ENCODE data around the gene DNAJC7.
"Not testable (repeated sequence)": the region's sequence is repeated elsewhere in the genome, so short reads cannot be mapped to it uniquely, and the experiment has no call there.

The DNAJC7 gene

DNA sequence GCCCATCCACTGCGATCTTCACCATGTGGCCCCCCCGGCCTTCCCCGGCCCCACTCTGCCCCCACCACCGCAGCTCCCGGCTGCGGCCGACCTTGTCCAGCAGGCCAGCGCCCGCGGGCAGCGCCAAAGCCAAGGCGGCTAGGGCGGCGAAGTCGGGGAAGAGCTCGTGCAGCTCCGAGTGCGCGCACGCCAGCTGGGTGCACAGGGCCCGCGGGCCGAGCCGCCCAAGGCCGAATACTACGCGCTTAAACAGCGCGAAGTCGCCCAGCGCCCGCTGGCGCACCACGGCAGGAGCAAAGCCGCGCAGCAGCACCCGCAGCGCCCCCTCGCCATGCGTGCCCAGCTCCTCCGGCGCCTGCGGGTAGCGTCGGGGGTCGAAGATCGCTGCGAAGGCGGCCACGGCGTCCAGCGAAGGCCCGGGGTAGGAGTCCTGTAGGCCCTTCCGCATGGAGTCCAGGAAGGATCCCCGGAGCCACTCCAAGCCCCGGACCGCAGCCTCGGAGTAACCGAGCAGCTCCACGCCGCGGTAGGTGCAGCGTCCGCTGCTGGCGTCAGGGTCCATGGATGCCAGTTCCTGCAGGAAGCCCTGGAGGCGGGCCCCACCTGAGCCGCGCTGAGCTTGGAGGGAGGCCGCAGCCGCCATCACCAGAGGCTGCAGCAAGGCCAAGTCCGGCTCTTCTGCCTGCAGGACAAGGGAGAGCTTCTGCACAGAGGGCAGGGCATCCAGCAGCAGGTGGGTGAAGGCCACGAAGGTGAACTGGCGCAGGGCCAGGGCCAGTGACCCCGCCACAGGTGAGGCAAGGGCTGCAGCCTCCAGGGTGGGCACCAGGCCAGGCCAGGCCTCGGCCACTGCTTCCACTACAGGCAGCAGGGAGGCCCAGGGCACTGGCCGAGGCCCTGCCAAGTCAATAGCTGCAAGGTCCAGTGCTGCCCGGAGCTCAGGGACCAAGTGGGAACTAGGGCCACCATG, 22.8 kb upstream of the DNAJC7 start:
- DNase-seq, result no peak

DNA sequence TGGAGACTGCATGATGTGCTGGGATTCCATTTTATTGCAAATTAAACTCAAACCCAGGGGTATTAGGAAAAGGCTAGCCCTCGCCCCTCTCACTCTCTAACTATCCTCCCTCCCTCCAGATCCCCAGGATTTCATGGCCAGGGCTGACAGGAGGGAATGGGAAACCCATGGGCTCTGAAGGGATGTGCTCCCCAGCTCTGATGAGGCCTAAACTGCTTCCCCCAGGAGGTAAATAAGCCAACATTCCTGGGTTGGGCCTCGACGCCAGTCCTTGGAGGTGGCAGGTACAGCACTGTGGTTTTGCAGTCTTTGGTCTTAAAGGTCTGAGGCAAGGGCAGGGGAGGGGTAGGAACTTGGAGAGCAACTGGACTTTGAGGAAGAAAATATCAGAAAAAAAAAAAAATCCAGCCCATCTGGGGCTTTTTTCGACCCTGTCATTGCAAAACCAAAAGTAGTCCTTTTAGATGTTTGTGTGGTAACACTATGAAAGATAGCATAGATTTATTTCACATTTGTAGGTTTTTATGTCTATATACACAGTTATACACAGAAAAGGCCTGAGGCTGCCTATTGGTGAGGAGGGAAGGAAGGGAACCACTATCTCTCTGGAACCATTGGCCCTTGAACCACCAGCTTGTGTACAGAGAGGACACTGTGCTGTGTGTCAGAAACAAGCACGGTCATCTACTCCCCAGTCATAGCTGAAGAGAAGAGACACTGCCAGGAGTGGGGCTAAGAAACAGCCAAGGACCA, 21.2 kb upstream of the DNAJC7 start:
- no peak for DNase-seq

DNA sequence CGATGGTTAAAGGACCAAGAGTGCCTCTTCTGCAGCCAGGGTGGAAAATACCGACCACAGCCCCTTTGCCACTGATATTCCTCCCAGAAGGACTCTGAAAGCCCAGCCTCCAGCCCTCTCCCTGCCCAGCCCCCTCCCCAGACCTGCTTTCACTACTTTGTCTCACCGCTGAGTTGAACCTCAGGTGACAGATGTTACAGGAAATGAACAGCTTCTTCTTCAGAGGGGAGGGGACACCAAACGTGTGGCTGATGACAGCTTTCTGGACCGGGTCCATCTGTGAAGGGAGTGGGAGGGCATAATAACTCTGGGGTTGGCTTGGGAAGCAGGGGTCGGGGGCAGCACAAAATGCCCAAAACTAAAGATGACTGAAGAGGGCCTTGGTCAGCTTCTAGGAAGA, 16.8 kb upstream of the DNAJC7 start:
- DNase-seq, result no peak

DNA sequence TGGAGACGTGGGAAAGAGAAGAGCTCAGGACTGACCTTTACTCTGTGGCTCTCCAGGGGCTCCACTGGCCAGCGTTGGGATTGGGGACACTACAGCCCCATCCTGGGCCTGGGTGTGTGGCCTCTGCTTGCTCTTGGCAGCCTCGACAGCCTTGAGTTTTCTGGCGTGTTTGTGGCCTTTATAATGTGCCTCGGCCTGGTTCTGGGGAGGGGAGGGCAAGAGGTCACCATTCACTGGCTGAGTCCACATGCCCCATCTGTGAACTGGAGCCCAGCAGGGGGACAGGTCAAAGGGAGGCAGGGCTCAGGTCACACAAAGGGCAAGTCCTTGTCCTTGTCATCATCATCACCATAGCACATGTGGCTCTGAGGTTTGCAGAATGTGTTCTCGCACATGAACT, 14.3 kb upstream of the DNAJC7 start:
- DNase-seq, result no peak

DNA sequence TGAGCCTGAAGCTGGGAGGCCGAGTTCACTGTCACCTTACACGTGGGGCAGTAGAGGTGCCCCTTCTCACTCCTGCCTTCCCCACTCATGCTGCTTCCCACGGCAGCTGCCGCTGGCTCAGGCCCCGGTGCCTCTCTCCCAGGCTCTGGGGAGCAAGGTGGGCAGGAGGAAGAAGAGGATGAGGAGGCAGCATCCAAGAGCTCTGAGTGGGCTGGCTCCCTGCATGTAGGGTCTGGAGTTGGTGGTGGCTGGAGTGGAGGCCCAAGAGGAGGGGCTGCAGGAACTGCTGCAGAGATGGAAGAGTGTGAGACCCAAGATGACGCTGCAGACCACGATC, 11.5 kb upstream of the DNAJC7 start:
- DNase-seq, result no peak

DNA sequence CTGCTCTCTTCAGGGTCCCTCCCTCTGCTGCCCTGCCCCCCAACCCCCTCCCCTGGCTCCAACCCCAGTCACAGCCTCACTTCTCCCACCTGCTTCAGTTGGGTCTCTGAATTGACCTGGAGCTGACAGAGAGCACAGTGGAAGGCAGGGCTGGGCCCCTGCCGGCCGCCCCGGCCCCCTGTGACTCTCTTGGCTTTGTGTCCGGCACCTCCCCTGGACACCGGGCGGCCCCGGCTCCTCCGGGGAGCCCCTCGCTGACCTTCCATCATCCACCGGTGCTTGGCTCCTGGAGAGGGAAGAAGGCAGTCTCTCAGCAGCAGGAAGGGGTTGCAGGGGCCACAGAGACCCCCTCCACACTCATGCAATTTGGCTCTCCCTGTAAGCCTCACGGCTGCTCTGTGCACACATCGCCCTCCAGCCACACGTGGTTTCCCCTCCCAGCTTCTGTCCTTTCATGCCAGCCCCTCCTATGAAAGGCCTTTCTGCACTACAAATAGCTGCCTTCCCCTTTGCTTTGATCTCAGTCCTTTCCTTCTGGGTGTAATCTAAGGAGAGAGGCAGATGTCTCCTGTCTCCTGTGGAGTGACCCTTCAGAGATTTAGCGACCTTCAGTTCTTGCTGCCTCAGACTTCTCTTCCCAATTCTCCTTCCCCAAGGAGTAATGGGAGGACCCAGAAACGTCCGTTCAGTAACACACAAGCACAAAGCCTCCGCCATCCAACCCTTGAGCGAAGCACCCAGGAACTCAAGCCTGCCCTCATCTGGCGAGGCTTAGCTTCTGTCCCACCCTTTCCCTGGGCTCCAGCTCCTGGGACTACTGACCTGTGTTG, 10.9 kb upstream of the DNAJC7 start:
- DNase-seq, result no peak

DNA sequence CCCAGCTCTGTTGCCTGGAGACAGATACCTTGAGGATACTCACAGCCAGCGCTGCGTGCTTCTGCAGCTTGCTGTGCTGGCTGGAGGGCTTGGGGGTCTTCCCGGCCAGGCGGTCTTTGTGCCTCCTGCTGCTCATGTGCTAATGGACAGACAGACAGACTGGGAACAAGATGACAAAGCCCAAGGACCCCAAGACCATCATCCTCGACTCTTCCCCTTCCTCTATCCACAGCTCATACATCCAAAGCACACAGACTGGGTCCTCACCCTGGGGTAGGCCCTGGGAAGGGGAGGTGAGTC, 10.3 kb upstream of the DNAJC7 start:
- no peak for DNase-seq

DNA sequence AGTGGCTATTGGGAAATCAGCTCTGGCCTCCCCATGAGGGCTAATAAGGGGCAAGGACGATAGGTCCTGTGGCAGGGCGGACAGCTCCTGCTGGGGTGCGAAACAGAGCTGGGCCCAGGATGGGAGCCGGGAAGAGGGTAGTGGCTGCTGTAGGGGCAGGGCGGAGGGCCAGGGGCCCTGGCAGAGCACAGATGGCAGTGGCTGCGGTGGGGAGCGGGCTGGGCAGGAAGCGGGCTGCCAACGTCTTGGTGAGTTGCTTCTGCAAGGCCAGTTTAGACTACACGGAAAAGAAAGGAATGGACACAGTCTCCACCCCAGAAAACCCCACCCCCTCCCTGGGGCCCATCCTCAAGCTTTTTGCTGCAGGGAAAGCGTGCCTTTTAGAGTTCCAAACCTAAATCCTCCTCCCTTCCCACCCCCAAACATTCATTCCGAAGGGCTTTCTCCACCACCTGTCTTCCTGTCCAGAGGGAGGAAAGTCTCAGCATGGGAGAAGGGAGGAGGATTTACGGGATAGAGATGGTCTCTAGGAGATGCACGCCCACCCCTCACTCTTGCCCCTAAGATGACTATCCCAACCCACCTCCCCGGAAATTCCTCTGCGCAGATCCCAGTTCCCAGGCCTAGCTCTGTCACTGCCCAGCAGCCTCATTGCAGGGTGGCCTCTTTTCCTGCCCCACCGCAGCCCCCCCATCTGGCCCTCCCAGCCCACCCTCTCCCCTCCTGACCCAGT, 9.8 kb upstream of the DNAJC7 start:
- DNase-seq, result no peak

DNA sequence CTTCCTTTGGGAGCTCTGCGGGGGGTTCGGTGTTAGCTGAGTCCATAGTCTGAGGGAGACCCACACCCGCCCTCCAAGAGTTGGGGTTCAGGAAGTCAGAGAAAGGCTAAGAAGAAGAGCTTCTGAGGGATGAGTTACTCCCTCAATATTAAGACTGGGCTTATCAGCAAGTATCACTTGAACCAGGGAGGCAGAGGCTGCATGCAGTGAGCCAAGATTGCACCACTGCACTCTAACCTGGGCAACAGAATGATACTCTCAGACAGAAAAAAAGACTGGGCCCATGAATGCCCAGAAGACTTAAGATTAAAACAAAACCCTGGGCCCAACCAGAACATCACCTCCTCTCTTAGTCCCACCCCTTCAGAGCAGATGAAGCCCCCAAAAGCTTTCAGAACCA, 8.7 kb upstream of the DNAJC7 start:
- no peak for DNase-seq

DNA sequence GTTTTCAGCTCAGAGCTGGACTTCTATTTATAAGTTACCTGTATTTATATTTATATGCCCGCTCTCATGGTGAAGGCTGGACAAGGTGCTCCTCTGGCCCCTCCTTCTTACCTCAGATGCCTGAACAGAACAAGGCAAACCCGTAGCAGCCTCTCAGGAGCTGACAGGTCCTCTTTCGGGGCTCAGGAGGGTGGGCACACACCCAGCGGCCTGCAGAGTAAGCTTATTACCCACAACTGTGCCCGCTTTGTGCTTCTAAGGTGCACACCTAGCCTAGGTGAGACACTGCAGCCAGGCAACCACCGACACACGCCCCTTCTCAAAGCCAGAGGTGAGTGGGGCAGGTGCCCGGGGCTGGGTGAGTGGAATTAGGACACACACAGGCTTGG, 7.9 kb upstream of the DNAJC7 start:
- no peak for DNase-seq

DNA sequence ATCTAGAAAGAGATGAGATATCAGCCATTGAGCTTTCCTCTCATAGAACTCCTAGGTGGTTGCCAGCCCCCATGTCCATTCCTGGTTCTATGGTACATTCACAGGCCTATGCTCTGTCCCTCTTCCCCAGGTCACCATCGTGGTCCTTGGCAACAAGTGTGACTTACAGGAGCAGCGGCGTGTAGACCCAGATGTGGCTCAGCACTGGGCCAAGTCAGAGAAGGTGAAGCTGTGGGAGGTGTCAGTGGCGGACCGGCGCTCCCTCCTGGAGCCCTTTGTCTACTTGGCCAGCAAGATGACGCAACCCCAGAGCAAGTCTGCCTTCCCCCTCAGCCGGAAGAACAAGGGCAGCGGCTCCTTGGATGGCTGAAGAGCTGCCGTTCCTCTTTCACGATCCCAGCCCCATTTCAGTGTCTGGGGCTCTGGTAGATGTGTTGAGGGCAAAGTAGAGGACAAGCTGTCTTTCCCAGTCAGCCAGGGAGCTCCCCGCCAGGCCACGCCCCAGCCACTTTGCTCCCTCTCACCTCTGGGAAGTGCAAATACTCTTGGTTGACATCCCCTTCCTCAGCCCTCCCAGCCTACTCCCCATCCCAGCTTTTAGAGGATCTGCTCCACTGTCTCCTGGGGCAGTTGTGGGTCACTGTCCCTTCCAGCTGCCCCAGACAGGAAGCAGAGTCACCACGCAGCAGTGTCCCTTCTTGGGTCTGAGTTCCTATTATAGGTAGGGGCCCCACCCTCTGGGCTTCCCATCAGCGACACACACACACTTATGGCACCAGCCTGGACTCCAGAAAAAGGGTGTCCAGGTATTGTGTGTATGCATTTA, 6.5 kb upstream of the DNAJC7 start:
- no peak for DNase-seq

DNA sequence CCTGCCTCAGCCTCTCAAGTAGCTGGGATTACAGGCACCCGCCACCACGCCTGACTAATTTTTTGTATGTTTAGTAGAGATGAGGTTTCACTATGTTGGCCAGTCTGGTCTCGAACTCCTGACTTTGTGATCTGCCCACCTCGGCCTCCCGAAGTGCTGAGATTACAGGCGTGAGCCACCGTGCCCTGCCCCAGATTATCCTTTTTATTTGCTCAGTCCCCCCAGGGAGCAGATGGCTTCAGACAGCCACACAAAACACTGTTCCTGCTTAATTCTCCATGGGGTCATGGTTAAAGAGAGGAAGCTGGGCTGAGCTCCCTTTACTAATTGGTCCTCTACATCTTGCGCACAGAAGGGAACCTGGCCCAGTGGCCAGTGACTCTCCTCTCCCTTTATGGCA, 3.6 kb upstream of the DNAJC7 start:
- DNase-seq, result not testable (repeated sequence)

DNA sequence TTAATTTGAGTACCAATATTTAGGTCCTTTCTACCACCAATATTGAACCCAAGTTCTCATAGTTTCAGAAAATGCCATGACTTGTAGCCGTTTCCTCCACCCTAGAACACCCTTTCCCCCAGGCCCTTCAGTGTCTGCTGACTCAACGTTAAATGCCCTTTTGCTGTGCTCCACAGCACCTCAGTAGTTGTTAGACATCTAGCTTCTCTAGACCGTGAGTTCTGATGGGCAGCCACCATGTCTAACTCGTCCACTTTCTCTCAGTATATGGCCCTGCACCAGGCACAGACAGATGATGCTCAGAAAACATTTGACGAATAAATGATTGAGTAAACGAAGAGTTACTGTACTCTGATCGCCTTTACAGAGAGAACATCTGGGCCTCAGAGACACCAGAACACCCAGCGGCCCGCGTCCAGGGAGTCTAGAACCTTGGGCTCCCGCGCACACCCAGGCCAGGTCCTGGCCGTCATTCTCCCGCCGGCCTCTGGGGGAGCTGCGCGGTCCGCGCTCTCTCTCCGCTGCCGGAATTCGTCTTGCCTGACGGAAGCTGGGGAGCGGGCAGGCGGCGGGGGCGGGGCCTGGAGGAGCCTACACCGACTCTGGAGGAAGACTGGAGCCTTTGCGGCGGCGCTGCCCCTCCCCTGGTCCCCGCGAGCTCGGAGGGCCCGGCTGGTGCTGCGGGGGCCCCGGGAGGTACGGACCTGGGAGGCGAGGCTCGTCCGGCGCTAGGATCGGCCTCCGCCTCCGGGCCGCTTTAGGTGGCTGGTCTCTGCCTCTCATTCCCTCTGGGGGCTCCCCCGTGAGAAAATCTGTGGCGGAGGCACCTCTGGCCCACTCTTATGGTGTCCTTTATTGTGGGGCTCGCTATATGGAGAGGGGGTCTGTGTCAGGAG, 2.5 kb upstream of the DNAJC7 start, which contains the start of gene NKIRAS2:
Gene NKIRAS2 (plus strand): TSS at position 582 of the 896 bp plus-strand sequence. CDS start 1,488 bp downstream, outside the sequence.
- DNase-seq, result peak; percentile 89

DNA sequence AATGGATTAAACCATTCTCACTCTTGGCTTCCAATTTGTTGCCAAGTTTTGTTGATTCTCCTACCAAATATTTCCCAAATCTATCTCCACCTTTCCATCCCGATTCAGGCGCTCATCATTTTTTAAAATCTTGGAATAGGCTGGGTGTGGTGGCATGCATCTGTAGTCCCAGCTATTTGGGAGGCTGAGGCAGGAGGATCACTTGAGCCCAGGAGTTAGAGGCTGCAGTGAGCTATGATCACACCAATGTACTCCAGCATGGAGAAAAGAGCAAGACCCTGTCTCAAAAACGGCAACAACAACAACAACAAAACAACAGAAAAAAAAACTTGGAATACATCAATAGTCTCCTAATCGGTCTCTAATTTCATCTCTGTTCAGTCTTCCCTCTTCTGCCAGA, 1.7 kb upstream of the DNAJC7 start:
- DNase-seq, result no peak

DNA sequence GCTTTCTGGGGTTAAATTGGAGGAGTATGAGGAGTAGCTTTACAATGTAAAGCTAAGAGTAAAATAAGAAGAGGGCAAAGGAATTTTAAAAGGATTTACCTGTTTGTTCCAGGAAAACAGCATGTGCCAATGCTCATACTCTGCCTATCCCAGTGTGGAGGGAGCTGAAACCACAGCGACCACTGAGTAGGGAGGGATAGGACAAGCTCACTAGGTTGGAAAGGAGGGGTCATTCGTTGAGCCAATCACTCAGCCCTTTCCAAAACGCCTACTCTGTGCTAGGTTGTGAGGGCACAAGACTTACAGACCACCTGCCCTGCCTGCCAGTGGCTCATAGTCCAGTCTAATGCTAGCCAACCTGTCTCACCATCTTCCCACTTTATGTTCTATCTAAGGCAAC, 1.1 kb upstream of the DNAJC7 start:
- DNase-seq, result no peak

DNA sequence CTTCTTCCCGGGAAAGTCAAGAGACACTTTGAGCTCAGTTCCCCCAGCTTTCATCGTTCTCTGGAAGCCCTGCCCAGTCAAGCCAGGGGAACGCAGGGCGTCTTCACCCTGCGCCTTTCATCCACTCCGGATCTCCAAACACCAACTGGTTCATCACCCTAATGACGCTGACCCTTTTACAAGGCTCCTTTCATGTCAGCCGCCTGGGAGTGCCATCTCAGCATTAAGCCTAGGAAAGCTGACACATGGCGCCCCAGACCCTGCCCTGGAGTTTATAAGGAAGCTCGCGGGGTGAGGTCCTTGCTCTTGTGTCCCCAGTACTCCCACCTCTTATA, 594 bp upstream of the DNAJC7 start:
- DNase-seq, result no peak

DNA sequence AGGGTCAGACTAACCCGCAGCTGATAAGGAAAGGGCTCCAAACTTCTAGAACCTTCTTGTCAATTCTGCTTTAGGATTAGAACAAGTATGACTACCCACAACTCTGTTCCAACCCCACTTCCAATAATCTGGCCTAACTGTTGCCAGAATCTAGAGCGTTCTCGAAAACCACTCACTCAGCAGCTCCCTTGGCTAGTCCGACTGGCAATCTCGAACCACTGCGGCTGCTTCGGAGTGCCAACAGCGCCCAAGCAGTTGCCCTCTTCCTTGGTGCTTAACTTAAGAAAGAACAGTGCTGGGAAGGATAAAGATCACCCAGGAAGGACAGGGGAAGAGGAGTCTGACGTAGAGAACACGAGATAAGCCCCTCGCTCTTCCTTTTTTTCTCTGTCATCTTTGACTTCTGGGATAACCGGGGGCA, 818 bp downstream of the DNAJC7 start:
- DNase-seq, result no peak

DNA sequence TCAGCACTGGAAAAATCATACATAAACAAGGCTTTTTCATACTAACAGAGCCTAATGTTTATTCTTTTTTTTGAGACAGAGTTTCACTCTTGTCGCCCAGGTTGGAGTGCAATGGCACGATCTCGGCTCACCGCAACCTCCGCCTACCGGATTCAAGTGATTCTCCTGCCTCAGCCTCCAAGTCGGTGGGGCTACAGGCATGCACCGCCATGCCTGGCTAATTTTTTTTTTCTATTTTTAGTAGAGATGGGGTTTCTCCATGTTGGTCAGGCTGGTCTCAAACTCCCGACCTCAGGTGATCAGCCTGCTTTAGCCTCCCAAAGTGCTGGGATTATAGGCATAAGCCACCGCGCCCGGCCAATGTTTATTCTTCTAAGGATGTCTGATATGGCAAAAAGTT, 3.5 kb downstream of the DNAJC7 start:
- DNase-seq, result not testable (repeated sequence)

DNA sequence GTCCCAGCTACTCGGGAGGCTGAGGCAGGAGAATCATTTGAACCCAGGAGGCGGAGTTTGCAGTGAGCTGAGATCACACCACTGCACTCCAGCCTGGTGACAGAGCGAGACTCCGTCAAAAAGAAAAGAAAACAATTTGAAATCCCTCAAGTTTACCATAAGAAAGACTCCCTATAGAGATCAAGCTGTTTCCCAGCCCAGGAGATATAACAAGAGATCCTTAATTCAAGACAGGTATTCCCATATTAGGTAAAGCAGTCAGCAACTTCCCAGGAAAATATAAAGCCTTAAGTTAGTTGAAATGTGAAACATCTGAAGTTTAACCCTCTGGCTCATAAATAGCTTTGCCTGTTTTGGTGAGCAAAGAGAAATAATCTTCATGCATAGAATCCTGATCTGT, 4.9 kb downstream of the DNAJC7 start:
- DNase-seq, result not testable (repeated sequence)

DNA sequence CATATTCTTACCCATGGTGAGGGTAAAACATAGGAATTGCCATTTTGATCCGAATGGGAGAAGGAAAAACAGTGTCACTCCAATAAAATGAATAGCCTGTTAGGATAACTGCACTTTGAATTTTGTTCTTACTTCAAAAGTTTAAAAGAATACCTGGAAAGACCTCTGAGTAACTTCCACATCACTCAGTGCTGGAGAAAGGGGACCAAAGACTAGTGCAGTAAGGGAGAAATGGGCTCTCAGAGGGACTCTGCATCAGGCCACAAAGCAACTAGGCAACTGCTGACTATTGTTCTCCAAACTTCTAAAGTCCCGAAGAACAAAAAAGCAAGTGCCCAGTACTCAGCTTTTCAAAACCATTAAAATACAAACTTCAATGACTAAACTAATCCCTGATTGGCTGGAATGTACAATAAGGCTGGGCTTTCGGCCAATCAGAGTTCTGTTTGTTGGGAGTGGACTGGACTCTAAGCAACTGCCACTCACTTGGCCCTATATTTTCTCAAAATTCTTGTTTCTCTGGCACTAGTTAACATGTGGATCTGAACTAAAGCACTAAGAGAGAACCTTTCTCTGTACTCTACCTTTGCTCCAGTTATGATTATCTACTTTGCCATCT, 6.2 kb downstream of the DNAJC7 start:
- DNase-seq, result no peak
